Calu3 (cell line): ENCODE data around the gene CD52. TPM values are rescaled to one million over a fixed set of nuclear protein-coding genes. Genes with fewer than 3 reads are reported as not detected.

Experiments
- BruUV-seq: library from RNA; stranded (reverse); fragments of 400-500 nt; replicated peaks from 2 replicates; lab custom pipeline; 2021; lab: Mats Ljungman, UMichigan
- CTCF ChIA-PET: fragments of 300-600 bp; sonication (Branson Sonifier 250); formaldehyde crosslinking; loops from one replicate; lab custom pipeline; 2022; ENCODE audit warnings: antibody characterized with exemption; lab: Charles Lee
- DNase-seq: peaks from one replicate; pipeline ENCODE4 v3.0.0; 2022
- H3K27ac Mint-ChIP-seq: one replicate; pipeline ENCODE4 v1.8.0; 2022; ENCODE audit warnings: mixed read lengths; ENCODE audit not compliant: unreplicated experiment
- H3K27me3 Mint-ChIP-seq: one replicate; pipeline ENCODE4 v1.8.0; 2022; ENCODE audit warnings: mixed read lengths; ENCODE audit not compliant: unreplicated experiment
- H3K36me3 Mint-ChIP-seq: one replicate; pipeline ENCODE4 v1.8.0; 2022; ENCODE audit warnings: mild to moderate bottlenecking, moderate library complexity, mixed read lengths; ENCODE audit not compliant: insufficient read depth, unreplicated experiment
- H3K4me1 Mint-ChIP-seq: one replicate; pipeline ENCODE4 v1.8.0; 2022; ENCODE audit warnings: mild to moderate bottlenecking, low read depth, mixed read lengths; ENCODE audit not compliant: unreplicated experiment
- H3K4me3 Mint-ChIP-seq: one replicate; pipeline ENCODE4 v1.8.0; 2022; ENCODE audit warnings: mild to moderate bottlenecking, low read depth, moderate library complexity, mixed read lengths; ENCODE audit not compliant: unreplicated experiment
- H3K9me3 Mint-ChIP-seq: one replicate; pipeline ENCODE4 v1.8.0; 2022; ENCODE audit warnings: low read depth, mixed read lengths; ENCODE audit not compliant: unreplicated experiment
- intact Hi-C: fragments of 100-400 bp; cut with micrococcal nuclease; formaldehyde crosslinking; loops from one replicate; pipeline ENCODE4 v1.10.0; 2022; ENCODE audit not compliant: unreplicated experiment
- total RNA-seq: library from RNA; stranded (reverse); gene quantifications from 2 replicates; pipeline ENCODE4 v1.2.3, GENCODE V29; 2022
- TF ChIP-seq, protein P1 (sequence below): fragments of 200-600 bp; IDR thresholded peaks from one replicate; pipeline ENCODE4 v1.8.0; 2022; ENCODE audit warnings: antibody characterized with exemption; ENCODE audit not compliant: unreplicated experiment

CD52 gene
- total RNA-seq, 1 experiment from 2014 or later: not detected

GRCh38 chr1:26338670-26339069 lies 20.9 kb downstream of the CD52 start:
- DNase-seq: no peak
- no peaks in the 10 kb centered on the region for H3K9me3 Mint-ChIP-seq
- no peaks in the 10 kb centered on the region for H3K27me3 Mint-ChIP-seq
- H3K4me3 Mint-ChIP-seq: no peak overlapping the region
- CTCF ChIA-PET: no interaction called here
- H3K4me1 Mint-ChIP-seq: no peaks in the 10 kb centered on the region
- H3K27ac Mint-ChIP-seq: no peak overlapping the region
- no peaks in the 10 kb centered on the region for H3K36me3 Mint-ChIP-seq
- BruUV-seq: no TSS peak
- intact Hi-C loops: no loop called here
- TF ChIP-seq, protein P1, sequence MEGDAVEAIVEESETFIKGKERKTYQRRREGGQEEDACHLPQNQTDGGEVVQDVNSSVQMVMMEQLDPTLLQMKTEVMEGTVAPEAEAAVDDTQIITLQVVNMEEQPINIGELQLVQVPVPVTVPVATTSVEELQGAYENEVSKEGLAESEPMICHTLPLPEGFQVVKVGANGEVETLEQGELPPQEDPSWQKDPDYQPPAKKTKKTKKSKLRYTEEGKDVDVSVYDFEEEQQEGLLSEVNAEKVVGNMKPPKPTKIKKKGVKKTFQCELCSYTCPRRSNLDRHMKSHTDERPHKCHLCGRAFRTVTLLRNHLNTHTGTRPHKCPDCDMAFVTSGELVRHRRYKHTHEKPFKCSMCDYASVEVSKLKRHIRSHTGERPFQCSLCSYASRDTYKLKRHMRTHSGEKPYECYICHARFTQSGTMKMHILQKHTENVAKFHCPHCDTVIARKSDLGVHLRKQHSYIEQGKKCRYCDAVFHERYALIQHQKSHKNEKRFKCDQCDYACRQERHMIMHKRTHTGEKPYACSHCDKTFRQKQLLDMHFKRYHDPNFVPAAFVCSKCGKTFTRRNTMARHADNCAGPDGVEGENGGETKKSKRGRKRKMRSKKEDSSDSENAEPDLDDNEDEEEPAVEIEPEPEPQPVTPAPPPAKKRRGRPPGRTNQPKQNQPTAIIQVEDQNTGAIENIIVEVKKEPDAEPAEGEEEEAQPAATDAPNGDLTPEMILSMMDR: no peak

GRCh38 chr1:26340047-26340481 lies 22.3 kb downstream of the CD52 start:
- CTCF ChIA-PET: no interaction called here
- TF ChIP-seq, protein P1: no peak
- no peaks in the 10 kb centered on the region for H3K9me3 Mint-ChIP-seq
- H3K27ac Mint-ChIP-seq: no peak overlapping the region
- no TSS peak for BruUV-seq
- no peak overlapping the region for H3K4me3 Mint-ChIP-seq
- DNase-seq: no peak
- no peaks in the 10 kb centered on the region for H3K27me3 Mint-ChIP-seq
- intact Hi-C loops: no loop called here
- H3K36me3 Mint-ChIP-seq: no peaks in the 10 kb centered on the region
- H3K4me1 Mint-ChIP-seq: no peaks in the 10 kb centered on the region

DNA sequence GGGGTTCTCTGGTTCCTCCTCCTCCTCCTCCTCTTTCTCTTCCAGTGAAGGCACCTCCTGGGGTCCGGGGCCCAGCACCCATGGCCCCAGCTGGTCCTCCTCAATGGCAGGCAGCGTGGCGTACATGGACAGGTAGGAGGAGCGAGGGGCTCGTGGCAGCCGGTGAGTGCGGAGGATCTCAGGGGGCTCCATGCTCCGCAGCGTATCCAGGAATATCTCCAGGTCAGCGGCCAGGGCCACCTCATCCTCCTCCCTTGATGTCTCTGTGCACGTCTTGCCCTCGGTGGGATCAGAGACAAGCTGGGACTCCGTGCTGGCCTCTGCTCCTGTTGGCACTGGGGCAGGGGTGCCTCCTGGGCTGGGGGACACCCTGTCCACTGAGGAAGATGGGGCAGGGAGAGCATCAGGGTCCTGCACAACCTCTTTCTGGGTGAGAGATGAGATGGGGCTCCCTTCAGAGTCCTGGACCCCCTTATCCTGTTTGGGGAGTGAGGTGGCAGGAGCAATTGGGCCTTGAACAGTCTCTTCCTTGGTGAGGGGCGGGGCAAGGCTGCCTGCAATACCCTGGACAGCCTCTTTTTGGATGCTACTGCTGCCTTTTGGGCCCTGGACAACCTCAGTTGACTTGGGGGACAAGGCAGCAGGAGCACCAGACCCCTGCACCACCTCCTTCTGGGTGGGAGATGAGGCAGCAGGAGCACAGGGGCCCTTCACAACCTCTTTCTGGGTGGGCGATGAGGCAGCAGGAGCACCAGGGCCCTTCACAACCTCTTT lies 26.6 kb downstream of the CD52 start:
- CTCF ChIA-PET: interaction anchor here (0.9 kb wide), 1 partner anchor 14 kb away, joined by 3 read pairs; no protein-coding TSS in a partner anchor
- TF ChIP-seq, protein P1: no peak
- Mint-ChIP-seq H3K27me3 (no peaks in the 10 kb centered on the region), H3K4me1 (no peaks in the 10 kb centered on the region), H3K36me3 (no peaks in the 10 kb centered on the region), H3K9me3 (no peaks in the 10 kb centered on the region), H3K4me3 (no peak overlapping the region), H3K27ac (no peak overlapping the region)
- intact Hi-C loops: no loop called here
- BruUV-seq: no TSS peak
- DNase-seq: no peak

- no peaks in the 10 kb centered on the region for H3K36me3 Mint-ChIP-seq
- H3K27me3 Mint-ChIP-seq: no peaks in the 10 kb centered on the region
- H3K27ac Mint-ChIP-seq: no peak overlapping the region
- H3K4me1 Mint-ChIP-seq: peaks cover under 1% of the 10 kb centered on the region
- TF ChIP-seq, protein P1: no peak
- DNase-seq: no peak
- no TSS peak for BruUV-seq
- no peaks in the 10 kb centered on the region for H3K9me3 Mint-ChIP-seq
- CTCF ChIA-PET: no interaction called here
- intact Hi-C loops: no loop called here
- no peak overlapping the region for H3K4me3 Mint-ChIP-seq
Measured at GRCh38 chr1:26345718-26346117, 28.0 kb downstream of the CD52 start.
